ENCODE measurements around the gene ABRAXAS1. TPM values are rescaled to one million over a fixed set of nuclear protein-coding genes. Genes with fewer than 3 reads are reported as not detected.
"Not testable (repeated sequence)": the region's sequence is repeated elsewhere in the genome, so short reads cannot be mapped to it uniquely, and the experiment has no call there.

Gene ABRAXAS1
- total and polyA plus RNA-seq, 2 of the 13 experiments (the other 11 are each of a cell fraction or from before 2014, with no cell fraction given) = 14.1 to 14.7 TPM

DNA sequence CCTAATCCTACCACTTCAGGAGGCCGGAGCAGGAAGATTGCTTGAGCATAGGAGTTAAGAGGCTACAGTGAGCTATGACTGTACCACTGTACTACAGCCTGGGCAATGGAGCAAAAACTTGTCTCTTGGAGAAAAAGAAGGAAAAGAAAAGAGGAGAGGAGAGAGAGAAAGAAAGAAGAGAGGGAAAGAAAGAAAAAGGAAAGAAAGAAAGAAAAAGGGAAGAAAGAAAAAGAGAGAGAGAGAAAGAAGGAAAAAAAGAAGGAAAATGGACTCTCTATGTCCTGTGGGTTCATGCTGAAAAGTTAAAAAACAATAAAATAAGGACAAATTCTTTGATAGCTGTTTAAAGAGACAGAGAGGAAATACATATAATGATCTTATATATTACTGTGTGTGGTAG is 13.3 kb upstream of the ABRAXAS1 start:
- Histone ChIP-seq H4K20me1 (ENCODE audit: insufficient read depth, low read length) (no peaks in the 10 kb centered on the region), H2AFZ (ENCODE audit: low read length) (no peak overlapping the region), H3K4me2 (ENCODE audit: low read depth, low read length) (no peak overlapping the region), H3K79me2 (ENCODE audit: insufficient read depth, low read length) (no peaks in the 10 kb centered on the region), H3K9me3 (ENCODE audit: low read length) (no peaks in the 10 kb centered on the region), H3K4me1 (ENCODE audit: insufficient read depth, low read length) (no peaks in the 10 kb centered on the region), H3K27ac (ENCODE audit: extremely low read length, insufficient read depth, low read length) (no peak overlapping the region), H3K27me3 (ENCODE audit: control insufficient read depth in 1 of 2, insufficient read depth in 2 of 2, low read length in 2 of 2) (peaks cover 0 to 3% of the 10 kb centered on the region in 2 experiments; a peak in 1 of 5 replicates), H3K9ac (ENCODE audit: insufficient read depth, low read depth, low read length) (no peak overlapping the region), H3K36me3 (replicated peaks in 1 of 2; ENCODE audit: control insufficient read depth in 1 of 2, insufficient read depth in 2 of 2, low read length in 2 of 2) (no peaks in the 10 kb centered on the region), H3K4me3 (replicated peaks in 1 of 3; ENCODE audit: insufficient read depth in 1 of 3, low read depth in 2 of 3, low read length in 3 of 3) (no peak overlapping the region)
- no TSS peak for BruUV-seq (replicated peaks)
- FAIRE-seq = no peak
- intact Hi-C loops (cut with micrococcal nuclease; ENCODE audit: unreplicated experiment) = no loop called here
- no peak for TF ChIP-seq TERF1 (CRISPR knock-in tag; IDR thresholded peaks at IDR 0.05)
- no peak for TF ChIP-seq ZNF879 (CRISPR knock-in tag; IDR thresholded peaks at IDR 0.05)
- ChIA-PET CTCF (ENCODE audit: low intra/inter-chr PET ratio, low total read pairs) (no interaction called here), POLR2A (no interaction called here)
- ATAC-seq = no peak
- 3% methylated on average over 1 of the region's 1 CpG for WGBS (ENCODE audit: low lambda C conversion rate)
- in situ Hi-C loops (cut with HindIII; ENCODE audit: extremely low pct_ligation_motif_present, low pct_unique_long_range_greater_than_20kb) = no loop called here
- no peak for DNase-seq (ENCODE audit: low spot score)

- H3K9ac ChIP-seq (ENCODE audit: insufficient read depth, low read depth, low read length); H3K4me2 ChIP-seq (ENCODE audit: low read depth, low read length); H3K9me3 ChIP-seq (ENCODE audit: low read length); H3K79me2 ChIP-seq (ENCODE audit: insufficient read depth, low read length); ATAC-seq; H3K4me1 ChIP-seq (ENCODE audit: insufficient read depth, low read length); CTCF ChIA-PET (ENCODE audit: low intra/inter-chr PET ratio, low total read pairs); H2AFZ ChIP-seq (ENCODE audit: low read length); H3K36me3 ChIP-seq (replicated peaks in 1 of 2; ENCODE audit: control insufficient read depth in 1 of 2, insufficient read depth in 2 of 2, low read length in 2 of 2); intact Hi-C loops (cut with micrococcal nuclease; ENCODE audit: unreplicated experiment); H3K27ac ChIP-seq (ENCODE audit: extremely low read length, insufficient read depth, low read length); FAIRE-seq; H4K20me1 ChIP-seq (ENCODE audit: insufficient read depth, low read length); DNase-seq (ENCODE audit: low spot score); H3K4me3 ChIP-seq (replicated peaks in 1 of 3; ENCODE audit: insufficient read depth in 1 of 3, low read depth in 2 of 3, low read length in 3 of 3); in situ Hi-C loops (cut with HindIII; ENCODE audit: extremely low pct_ligation_motif_present, low pct_unique_long_range_greater_than_20kb); BruUV-seq (replicated peaks); H3K27me3 ChIP-seq (ENCODE audit: control insufficient read depth in 1 of 2, insufficient read depth in 2 of 2, low read length in 2 of 2): not testable (repeated sequence)
- WGBS (ENCODE audit: low lambda C conversion rate) = 51% methylated on average over 6 of the region's 8 CpGs
- POLR2A ChIA-PET = interaction anchor here (0.6 kb wide), 1 partner anchor 45 kb away, joined by 3 read pairs; no protein-coding TSS in a partner anchor
These were observed 11.4 kb upstream of the ABRAXAS1 start for GRCh38 chr4:83496085-83496917.

All from HepG2 (cell line).